ENCODE measurements around the gene CCNC. TPM values are rescaled to one million over a fixed set of nuclear protein-coding genes. Genes with fewer than 3 reads are reported as not detected.
A peak's percentile ranks its signal among the peaks of the same experiment; 100 is the strongest.

Gene CCNC
- total and polyA plus RNA-seq, 2 experiments from 2014 or later, result 108 to 143 TPM

DNA sequence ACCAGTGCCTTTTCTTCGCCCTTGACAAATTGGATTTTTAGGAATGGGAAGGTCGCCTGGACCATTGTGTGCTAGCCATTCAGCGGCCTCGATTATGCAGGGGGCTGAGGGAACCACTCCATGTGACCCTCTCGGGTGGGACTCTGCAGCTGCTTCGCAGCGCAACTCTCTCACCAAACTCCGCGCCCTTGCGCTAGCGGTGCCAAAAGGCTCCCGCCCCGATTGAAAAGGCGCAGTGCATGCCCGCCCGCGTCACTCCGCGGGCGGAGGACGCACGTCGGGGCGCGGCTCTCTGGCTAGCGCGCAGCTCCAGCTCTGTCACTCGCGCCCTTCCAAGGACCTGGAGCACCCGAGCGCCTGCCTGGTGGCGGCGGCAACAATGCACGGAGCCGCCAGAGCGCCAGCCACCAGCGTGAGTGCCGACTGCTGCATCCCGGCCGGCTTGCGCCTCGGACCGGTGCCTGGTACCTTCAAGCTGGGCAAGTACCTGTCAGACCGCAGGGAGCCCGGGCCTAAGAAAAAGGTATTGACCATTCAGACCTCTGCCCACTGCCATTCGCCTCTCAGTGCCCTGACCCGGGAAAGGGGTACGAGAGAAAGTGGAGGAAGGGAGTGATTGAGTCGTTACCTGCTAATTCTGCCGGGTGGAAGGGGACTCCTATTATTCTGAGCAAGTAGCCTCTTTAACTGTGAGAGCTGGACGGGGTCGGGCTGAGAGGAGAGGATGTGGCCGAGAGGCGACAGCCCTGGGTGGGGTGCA, 38.4 kb upstream of the CCNC start, which contains the start of gene PRDM13 (continued):
- TF ChIP-seq ZNF462 (CRISPR knock-in tag; IDR thresholded peaks at IDR 0.05), result no peak
- TF ChIP-seq, protein P1, sequence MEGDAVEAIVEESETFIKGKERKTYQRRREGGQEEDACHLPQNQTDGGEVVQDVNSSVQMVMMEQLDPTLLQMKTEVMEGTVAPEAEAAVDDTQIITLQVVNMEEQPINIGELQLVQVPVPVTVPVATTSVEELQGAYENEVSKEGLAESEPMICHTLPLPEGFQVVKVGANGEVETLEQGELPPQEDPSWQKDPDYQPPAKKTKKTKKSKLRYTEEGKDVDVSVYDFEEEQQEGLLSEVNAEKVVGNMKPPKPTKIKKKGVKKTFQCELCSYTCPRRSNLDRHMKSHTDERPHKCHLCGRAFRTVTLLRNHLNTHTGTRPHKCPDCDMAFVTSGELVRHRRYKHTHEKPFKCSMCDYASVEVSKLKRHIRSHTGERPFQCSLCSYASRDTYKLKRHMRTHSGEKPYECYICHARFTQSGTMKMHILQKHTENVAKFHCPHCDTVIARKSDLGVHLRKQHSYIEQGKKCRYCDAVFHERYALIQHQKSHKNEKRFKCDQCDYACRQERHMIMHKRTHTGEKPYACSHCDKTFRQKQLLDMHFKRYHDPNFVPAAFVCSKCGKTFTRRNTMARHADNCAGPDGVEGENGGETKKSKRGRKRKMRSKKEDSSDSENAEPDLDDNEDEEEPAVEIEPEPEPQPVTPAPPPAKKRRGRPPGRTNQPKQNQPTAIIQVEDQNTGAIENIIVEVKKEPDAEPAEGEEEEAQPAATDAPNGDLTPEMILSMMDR (conservative IDR thresholded peaks at IDR 0.05; ENCODE audit: low read depth in 2 of 2), result no peak
- TF ChIP-seq JUNB (IDR thresholded peaks at IDR 0.05; ENCODE audit: unreplicated experiment), result no peak
- no peak for TF ChIP-seq ZNF331 (CRISPR knock-in tag; IDR thresholded peaks at IDR 0.05; ENCODE audit: low read depth)
- TF ChIP-seq POLR2AphosphoS5 (IDR thresholded peaks at IDR 0.05; ENCODE audit: low read depth), result no peak
- TF ChIP-seq CREB1 (CRISPR knock-in tag; IDR thresholded peaks at IDR 0.05; ENCODE audit: low read depth), result 0 out of 2 replicates have a peak, but pooled peaks have one; percentile 6

Measured in GM23338 (cell line).